Effector CD4-positive, alpha-beta T cell (primary cell): ENCODE data around the gene GPRIN2.

Experiments
- DNase-seq: peaks from one replicate; pipeline ENCODE4 v3.0.0-alpha.2; 2020

GPRIN2 gene

GRCh38 chr10:46565591-46566332 lies 9.3 kb upstream of the GPRIN2 start:
- DNase-seq: peak; percentile 19

DNA sequence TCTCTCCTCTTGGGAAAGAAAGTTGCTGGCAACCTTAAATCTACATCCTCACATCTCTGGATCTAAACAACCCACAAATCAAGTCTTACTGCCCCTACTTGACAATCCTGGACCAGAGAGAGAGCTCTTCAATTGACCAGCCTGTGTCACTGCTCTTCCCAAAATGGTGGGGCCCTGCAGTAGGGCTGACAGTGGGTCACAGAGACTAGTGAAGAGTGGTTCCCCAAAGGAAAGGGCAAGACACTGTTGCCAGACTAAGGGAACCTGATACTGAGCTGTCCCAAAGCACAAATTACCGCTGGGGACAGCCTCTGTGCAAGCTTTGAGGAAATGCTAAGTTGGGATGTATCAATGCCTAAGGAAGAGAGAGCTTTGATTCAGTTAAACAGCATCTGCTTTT lies 4.5 kb upstream of the GPRIN2 start:
- peak; percentile 1 for DNase-seq

DNA sequence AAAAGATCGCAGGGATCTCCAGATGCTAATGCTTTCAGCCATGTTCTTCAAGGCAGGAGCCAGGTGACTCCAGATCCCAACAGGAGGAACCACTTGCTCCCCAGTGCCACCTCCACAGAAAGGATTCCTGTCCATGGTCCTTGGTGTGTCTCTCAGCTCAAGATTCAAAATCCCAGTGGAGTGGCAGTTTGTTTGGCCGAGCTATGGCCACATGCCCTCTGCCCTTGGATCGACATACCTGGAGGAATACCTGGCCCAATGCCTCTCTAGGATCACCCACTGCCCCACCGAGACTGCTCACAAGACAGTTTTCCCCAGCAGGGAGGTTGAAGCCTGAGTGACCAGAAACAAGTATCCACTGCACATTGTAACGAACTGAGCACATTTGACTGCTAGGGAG lies 3.9 kb upstream of the GPRIN2 start:
- peak; percentile 1 for DNase-seq

DNA sequence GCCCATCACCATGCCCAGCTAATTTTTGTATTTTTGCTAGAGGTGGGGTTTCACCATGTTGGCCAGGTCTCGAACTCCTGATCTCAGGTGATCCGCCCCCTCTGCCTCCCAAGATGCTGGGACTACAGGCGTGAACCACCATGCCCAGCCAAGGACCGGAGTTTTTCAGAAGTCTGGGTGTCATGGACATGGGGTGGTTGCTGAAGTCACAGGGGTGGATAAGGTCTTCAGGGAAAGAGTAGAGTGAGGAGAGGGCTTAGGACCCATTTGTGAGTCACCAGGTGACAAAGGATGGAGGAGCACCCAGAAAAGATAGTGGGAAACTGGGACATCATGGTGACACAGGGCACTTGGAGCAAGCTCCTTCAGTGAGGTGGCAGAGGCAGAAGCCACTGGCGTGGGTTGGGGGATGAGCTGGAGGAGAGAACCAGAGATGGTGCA lies 2.8 kb upstream of the GPRIN2 start:
- DNase-seq: no peak

DNA sequence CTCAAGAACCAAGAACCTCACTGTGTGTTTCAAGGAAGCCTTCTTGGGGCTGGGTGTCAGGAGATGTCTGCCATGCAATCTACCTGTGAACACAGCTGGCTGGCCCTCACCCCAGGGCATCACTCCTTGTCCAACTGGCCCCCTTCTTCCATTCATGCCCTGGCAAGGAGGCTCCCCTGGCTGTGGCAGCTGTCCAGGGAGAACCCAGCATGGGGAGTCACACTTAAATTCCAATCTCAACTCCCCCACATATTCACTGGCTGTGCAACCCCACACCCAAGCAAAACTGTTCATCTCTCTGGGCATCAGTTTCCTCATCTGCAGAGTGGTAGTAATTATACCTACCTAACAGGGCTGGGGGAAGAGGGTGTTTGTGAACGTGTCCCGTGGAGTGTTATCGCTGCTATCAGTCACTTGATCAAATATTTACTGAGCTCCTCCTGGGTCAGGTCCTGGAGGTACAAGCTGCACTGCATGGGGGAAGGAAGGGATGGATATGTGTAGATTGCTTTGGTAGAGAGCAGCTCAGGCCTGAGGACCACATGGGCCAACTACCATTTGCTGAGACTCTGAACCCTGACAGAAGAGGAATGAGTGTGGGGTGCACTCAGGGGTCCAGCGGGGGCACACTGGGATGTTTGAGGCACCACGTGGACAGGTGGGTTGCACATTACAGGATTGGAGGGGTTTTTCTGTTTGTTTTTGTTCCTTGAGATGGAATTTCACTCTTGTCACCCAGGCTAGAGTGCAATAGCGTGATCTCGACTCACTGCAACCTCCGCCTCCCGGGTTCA lies 2.1 kb upstream of the GPRIN2 start:
- DNase-seq: peak; percentile 1

DNA sequence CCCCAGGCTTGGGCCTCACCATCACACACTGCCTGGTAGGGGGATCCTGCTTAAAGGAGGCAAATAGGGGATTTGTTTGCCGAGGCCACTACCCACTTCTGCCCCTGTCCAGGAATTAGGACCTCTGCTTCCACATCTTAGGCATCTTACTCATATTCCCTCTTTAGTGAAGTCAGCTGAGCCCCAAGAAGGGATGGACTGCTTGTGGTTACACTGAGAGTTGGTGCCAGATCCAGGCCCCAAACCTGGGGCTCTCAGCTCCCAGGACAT lies 1.6 kb upstream of the GPRIN2 start:
- DNase-seq: no peak

- DNase-seq: no peak
Measured at GRCh38 chr10:46557319-46558121, 1.1 kb upstream of the GPRIN2 start.

GRCh38 chr10:46555713-46556514 lies 544 bp downstream of the GPRIN2 start:
- DNase-seq: no peak

- DNase-seq: no peak
Measured at GRCh38 chr10:46555366-46555712, 1.1 kb downstream of the GPRIN2 start.

- DNase-seq: no peak
Measured at GRCh38 chr10:46554166-46554781, 2.2 kb downstream of the GPRIN2 start.

GRCh38 chr10:46553238-46554049 lies 3.0 kb downstream of the GPRIN2 start:
- DNase-seq: no peak

DNA sequence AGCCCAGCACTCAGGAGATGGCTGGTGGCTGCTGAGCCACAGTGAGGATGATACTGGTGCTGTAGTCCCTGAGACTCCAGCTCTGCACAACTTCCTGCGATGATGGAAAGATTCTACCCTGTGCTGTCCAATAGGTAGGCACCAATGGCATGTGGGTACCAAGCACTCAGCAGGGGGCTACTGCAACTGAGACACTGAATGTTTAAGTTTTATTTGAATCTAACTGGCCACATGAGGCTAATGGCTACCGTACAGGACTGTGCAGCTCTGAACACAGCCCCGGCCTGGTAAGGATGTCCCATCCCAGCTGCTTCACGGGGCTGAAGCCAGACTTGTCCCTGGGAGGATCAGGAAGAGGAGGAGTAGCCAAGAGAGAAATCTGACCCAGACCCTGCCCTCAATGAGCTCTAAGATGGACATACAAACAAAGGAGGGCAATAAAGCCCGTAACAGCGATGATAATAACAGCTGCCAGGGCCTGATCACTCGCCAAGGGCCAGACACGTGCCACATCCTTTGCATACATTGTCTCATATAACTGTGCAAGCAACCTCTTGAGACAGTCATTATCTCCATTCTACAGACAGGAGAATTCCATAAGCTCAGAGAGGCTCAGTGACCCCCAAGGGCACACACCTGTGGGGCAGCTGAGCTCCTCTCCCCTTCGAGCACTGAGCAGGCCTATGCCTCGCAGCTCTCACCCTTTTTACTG lies 3.8 kb downstream of the GPRIN2 start:
- DNase-seq: no peak

GRCh38 chr10:46551701-46552525 lies 4.5 kb downstream of the GPRIN2 start:
- no peak for DNase-seq

DNA sequence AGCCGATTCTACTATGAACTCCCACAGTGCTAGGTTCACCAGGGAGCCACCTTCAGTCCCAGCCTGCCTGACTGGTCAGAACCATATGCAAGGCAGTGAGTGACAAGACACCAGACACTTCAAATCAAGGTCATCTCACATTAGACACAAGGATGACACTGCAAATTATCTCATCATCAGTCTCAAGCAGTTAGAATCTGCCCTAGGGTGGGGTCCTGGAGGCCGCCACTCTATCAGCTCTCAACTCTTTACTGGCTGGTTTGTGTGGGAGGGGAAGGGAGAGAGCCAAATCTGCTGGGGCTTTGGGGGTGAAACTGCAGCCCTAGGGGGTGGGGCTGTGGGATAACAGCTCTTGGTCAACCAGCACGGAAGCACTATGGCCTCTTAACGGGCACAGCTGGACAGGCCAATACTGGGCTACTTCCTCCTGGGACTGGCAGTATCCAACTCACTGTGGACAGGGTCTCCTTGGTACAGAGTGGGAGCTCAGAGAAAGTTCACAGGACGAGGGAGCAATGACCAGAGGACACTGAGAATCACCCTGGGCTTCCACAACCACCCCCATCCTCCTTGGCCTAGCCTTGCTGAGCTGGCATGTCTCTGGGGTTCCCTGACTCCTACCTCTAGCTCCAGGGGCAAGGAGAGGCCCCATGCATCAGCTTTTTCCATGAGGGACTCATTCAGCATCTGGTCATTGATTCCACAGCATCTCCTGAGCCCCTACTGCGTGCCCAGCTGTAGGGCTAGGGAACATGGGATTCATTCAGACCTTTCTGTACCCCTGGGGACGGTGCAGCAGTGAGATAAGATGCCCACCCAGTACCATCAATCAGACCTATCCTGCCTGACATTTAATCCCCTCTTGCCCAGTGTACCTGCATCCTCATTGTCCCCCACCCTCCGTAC lies 5.4 kb downstream of the GPRIN2 start:
- DNase-seq: no peak

GRCh38 chr10:46550076-46550790 lies 6.2 kb downstream of the GPRIN2 start:
- no peak for DNase-seq

DNA sequence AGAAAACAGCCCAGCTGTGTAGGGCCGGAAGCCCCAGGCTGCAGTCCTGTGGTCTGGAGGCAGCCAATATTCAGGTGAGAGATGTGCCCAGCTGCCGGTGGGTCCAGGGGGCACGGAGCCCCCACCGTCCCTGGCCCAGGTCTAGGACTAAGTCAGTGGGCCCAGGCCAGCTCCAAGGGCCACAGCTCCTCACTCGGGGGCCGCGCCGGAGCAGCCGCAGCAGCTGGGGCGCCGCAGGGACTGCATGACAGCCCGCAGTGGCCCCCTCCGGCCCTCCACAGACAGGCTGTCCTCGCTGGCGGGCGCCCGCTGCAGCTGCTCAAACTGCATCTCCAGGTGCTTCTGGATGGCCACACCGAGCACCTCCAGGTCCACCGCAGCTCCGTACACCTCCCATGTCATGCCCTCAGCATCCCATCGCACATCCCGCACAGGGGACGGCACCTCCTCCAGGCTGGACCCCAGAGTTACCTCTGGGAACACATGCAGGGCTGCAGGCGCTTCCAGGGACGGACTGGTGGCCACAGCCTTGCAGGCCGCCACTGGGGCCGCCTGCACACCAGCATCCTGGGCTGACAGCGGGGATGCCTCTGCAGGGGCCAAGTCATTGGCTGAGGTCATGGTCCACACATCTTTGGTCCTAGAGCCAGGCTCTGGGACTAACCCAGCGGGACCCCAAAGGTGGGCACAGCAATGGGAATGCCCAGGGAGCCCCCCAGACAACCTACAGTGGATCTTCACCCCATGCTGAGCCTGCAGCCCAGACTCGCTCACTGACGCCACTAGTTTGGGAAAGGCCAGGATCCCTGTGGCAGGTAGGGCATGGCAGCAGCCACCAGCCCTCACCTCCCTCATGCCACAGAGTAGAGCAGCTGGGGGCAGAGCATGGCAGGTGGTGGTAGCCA lies 7.0 kb downstream of the GPRIN2 start:
- no peak for DNase-seq

DNA sequence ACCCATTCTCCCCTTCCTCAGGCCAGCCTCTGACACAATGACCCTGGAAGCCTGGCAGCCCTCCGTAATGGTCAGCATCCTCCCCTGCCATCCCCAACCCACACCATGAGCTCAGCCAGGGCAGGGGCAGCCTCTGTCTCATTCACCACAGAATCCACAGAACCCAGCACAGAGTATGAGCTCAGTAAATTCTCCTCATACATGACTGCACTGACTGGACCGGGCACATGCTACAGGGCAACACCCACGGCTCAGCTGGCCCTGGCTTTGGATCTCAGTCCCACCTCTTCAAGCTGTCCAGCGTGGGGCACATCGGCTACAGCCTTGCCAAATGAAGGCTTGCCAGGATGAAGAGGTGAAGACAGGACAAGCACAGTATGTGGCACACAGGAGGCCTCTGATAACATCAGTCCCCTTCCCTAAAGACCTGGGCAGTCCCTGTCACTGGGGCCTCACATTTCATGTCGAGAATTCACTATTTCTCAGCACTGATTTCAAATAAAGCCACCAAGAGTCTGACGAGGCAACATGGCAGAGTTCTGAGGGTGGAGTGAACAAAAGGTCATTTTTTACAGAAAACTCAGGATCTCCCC lies 7.9 kb downstream of the GPRIN2 start:
- no peak for DNase-seq
